ENCODE data around the gene RNF157.
A peak's percentile ranks its signal among the peaks of the same experiment; 100 is the strongest.

The RNF157 gene

GRCh38 chr17:76278952-76279741 lies 38.9 kb upstream of the RNF157 start:
- Histone ChIP-seq H3K4me1 (ENCODE audit: control insufficient read depth, insufficient read depth, low read length) (no peaks in the 10 kb centered on the region), H3K36me3 (ENCODE audit: control insufficient read depth in 2 of 2, insufficient read depth in 1 of 2, low read length in 2 of 2) (peaks cover 0 to 3% of the 10 kb centered on the region in 2 experiments; a peak in 1 of 3 replicates), H3K9me3 (ENCODE audit: control insufficient read depth, insufficient read depth, low read depth, low read length) (no peaks in the 10 kb centered on the region), H3K4me3 (ENCODE audit: low read depth, low read length) (no peak overlapping the region), H3K27ac (ENCODE audit: extremely low read depth, low read depth, low read length) (no peak overlapping the region)
- POLR2A ChIA-PET, result interaction anchor here (0.5 to 2.0 kb wide), 11 partner anchors 9 to 311 kb away, joined by 3 to 13 read pairs (median 4); partner anchors contain the start of genes SRP68 and UBALD2
- CTCF ChIA-PET, result interaction anchor here (0.5 to 4.8 kb wide), 78 partner anchors 10 to 1621 kb away, joined by 3 to 191 read pairs (median 4); partner anchors contain the start of genes CDK3, EXOC7, MRPL38 and PRPSAP1
- TF ChIP-seq GLIS1 (tag by site-specific recombination; IDR thresholded peaks at IDR 0.05) (peak; percentile 75), ZNF555 (tag by site-specific recombination; conservative IDR thresholded peaks at IDR 0.05) (no peak), ZNF366 (tag by site-specific recombination; conservative IDR thresholded peaks at IDR 0.05) (no peak), SCRT1 (tag by site-specific recombination; IDR thresholded peaks at IDR 0.05; ENCODE audit: borderline replicate concordance) (peak; percentile 48), SP3 (tag by site-specific recombination; IDR thresholded peaks at IDR 0.05) (0 out of 2 replicates have a peak, but pooled peaks have one; percentile 13), ZNF654 (tag by site-specific recombination; IDR thresholded peaks at IDR 0.05; ENCODE audit: low read depth) (peak; percentile 86), ZFHX2 (tag by site-specific recombination; conservative IDR thresholded peaks at IDR 0.05) (peak; percentile 17; the same call in 1 of the 2 replicates), PATZ1 (tag by site-specific recombination; IDR thresholded peaks at IDR 0.05) (peak; percentile 57), ZIC2 (tag by site-specific recombination; IDR thresholded peaks at IDR 0.05) (peak; percentile 49), CTCF (tag by site-specific recombination; IDR thresholded peaks at IDR 0.05) (peak; percentile 91), ZXDB (tag by site-specific recombination; IDR thresholded peaks at IDR 0.05) (no peak), ZNF596 (tag by site-specific recombination; IDR thresholded peaks at IDR 0.05) (no peak), ZSCAN4 (tag by site-specific recombination; IDR thresholded peaks at IDR 0.05) (no peak), ZNF600 (tag by site-specific recombination; IDR thresholded peaks at IDR 0.05) (0 out of 2 replicates have a peak, but pooled peaks have one; percentile 43), ZNF660 (tag by site-specific recombination; IDR thresholded peaks at IDR 0.05) (no peak; the same call in 1 of the 2 replicates), HOXA7 (CRISPR knock-in tag; IDR thresholded peaks at IDR 0.05; ENCODE audit: borderline replicate concordance) (no peak), KLF8 (tag by site-specific recombination; IDR thresholded peaks at IDR 0.05) (no peak), ZBTB17 (tag by site-specific recombination; IDR thresholded peaks at IDR 0.05) (peak; percentile 67), ZNF558 (tag by site-specific recombination; IDR thresholded peaks at IDR 0.05) (no peak), ZNF2 (tag by site-specific recombination; IDR thresholded peaks at IDR 0.05) (peak; percentile 64; the same call in 1 of the 2 replicates), ZFP69B (tag by site-specific recombination; IDR thresholded peaks at IDR 0.05) (peak; percentile 75), ZSCAN30 (tag by site-specific recombination; IDR thresholded peaks at IDR 0.05) (0 out of 2 replicates have a peak, but pooled peaks have one; percentile 42), ZNF692 (tag by site-specific recombination; IDR thresholded peaks at IDR 0.05) (peak; percentile 55), ZBTB20 (tag by site-specific recombination; IDR thresholded peaks at IDR 0.05) (no peak), ZNF146 (tag by site-specific recombination; IDR thresholded peaks at IDR 0.05) (no peak), ZNF121 (tag by site-specific recombination; IDR thresholded peaks at IDR 0.05) (peak; percentile 89), MYNN (tag by site-specific recombination; IDR thresholded peaks at IDR 0.05; ENCODE audit: borderline replicate concordance) (no peak), GLI2 (tag by site-specific recombination; IDR thresholded peaks at IDR 0.05; ENCODE audit: borderline replicate concordance, low read depth) (no peak), ZNF76 (tag by site-specific recombination; IDR thresholded peaks at IDR 0.05; ENCODE audit: borderline replicate concordance, low read depth) (peak; percentile 82; the same call in 1 of the 2 replicates), SCRT2 (tag by site-specific recombination; IDR thresholded peaks at IDR 0.05) (peak; percentile 74), ZNF248 (tag by site-specific recombination; IDR thresholded peaks at IDR 0.05) (no peak), IKZF3 (tag by site-specific recombination; IDR thresholded peaks at IDR 0.05) (peak; percentile 95)

All from HEK293 (cell line).